ENCODE data around the gene HCN2.
"Not testable (repeated sequence)": the region's sequence is repeated elsewhere in the genome, so short reads cannot be mapped to it uniquely, and the experiment has no call there.

DNA sequence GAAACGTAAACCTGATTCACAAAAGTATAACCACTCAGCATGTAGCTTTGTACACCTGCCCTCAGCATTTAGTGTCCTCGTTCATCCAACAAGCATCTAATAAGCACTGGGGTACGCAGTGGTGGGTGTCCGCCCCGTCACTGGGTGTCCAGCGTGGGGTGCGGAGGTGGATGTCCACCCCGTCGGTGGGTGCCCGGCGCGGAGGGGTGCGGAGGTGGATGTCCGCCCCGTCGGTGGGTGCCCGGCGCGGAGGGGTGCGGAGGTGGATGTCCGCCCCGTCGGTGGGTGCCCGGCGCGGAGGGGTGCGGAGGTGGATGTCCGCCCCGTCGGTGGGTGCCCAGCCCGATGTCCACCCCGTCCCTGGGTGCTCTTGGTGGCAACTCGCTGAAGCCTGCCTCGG, 4.5 kb upstream of the HCN2 start:
- TF ChIP-seq JUND (CRISPR knock-in tag; IDR thresholded peaks at IDR 0.05); HOXA7 (CRISPR knock-in tag; IDR thresholded peaks at IDR 0.05); U2AF2 (IDR thresholded peaks at IDR 0.05; ENCODE audit: low read depth, low read length); REPIN1 (CRISPR knock-in tag; IDR thresholded peaks at IDR 0.05; ENCODE audit: borderline replicate concordance, low read depth); SMYD3 (CRISPR knock-in tag; IDR thresholded peaks at IDR 0.05); BCL6 (CRISPR knock-in tag; IDR thresholded peaks at IDR 0.05); SUZ12 (IDR thresholded peaks at IDR 0.05; ENCODE audit: low read depth, low read length): not testable (repeated sequence)
- TF ChIP-seq, protein P1, sequence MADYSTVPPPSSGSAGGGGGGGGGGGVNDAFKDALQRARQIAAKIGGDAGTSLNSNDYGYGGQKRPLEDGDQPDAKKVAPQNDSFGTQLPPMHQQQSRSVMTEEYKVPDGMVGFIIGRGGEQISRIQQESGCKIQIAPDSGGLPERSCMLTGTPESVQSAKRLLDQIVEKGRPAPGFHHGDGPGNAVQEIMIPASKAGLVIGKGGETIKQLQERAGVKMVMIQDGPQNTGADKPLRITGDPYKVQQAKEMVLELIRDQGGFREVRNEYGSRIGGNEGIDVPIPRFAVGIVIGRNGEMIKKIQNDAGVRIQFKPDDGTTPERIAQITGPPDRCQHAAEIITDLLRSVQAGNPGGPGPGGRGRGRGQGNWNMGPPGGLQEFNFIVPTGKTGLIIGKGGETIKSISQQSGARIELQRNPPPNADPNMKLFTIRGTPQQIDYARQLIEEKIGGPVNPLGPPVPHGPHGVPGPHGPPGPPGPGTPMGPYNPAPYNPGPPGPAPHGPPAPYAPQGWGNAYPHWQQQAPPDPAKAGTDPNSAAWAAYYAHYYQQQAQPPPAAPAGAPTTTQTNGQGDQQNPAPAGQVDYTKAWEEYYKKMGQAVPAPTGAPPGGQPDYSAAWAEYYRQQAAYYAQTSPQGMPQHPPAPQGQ (CRISPR knock-in tag; IDR thresholded peaks at IDR 0.05; ENCODE audit: borderline replicate concordance), result not testable (repeated sequence)
- TF ChIP-seq, protein P2, sequence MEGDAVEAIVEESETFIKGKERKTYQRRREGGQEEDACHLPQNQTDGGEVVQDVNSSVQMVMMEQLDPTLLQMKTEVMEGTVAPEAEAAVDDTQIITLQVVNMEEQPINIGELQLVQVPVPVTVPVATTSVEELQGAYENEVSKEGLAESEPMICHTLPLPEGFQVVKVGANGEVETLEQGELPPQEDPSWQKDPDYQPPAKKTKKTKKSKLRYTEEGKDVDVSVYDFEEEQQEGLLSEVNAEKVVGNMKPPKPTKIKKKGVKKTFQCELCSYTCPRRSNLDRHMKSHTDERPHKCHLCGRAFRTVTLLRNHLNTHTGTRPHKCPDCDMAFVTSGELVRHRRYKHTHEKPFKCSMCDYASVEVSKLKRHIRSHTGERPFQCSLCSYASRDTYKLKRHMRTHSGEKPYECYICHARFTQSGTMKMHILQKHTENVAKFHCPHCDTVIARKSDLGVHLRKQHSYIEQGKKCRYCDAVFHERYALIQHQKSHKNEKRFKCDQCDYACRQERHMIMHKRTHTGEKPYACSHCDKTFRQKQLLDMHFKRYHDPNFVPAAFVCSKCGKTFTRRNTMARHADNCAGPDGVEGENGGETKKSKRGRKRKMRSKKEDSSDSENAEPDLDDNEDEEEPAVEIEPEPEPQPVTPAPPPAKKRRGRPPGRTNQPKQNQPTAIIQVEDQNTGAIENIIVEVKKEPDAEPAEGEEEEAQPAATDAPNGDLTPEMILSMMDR (CRISPR knock-in tag; IDR thresholded peaks at IDR 0.05), result not testable (repeated sequence)
- TF ChIP-seq, protein P3, sequence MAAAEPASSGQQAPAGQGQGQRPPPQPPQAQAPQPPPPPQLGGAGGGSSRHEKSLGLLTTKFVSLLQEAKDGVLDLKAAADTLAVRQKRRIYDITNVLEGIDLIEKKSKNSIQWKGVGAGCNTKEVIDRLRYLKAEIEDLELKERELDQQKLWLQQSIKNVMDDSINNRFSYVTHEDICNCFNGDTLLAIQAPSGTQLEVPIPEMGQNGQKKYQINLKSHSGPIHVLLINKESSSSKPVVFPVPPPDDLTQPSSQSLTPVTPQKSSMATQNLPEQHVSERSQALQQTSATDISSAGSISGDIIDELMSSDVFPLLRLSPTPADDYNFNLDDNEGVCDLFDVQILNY (CRISPR knock-in tag; conservative IDR thresholded peaks at IDR 0.05), result not testable (repeated sequence)
- TF ChIP-seq, protein P4, sequence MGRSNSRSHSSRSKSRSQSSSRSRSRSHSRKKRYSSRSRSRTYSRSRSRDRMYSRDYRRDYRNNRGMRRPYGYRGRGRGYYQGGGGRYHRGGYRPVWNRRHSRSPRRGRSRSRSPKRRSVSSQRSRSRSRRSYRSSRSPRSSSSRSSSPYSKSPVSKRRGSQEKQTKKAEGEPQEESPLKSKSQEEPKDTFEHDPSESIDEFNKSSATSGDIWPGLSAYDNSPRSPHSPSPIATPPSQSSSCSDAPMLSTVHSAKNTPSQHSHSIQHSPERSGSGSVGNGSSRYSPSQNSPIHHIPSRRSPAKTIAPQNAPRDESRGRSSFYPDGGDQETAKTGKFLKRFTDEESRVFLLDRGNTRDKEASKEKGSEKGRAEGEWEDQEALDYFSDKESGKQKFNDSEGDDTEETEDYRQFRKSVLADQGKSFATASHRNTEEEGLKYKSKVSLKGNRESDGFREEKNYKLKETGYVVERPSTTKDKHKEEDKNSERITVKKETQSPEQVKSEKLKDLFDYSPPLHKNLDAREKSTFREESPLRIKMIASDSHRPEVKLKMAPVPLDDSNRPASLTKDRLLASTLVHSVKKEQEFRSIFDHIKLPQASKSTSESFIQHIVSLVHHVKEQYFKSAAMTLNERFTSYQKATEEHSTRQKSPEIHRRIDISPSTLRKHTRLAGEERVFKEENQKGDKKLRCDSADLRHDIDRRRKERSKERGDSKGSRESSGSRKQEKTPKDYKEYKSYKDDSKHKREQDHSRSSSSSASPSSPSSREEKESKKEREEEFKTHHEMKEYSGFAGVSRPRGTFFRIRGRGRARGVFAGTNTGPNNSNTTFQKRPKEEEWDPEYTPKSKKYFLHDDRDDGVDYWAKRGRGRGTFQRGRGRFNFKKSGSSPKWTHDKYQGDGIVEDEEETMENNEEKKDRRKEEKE (IDR thresholded peaks at IDR 0.05), result not testable (repeated sequence)

All from HepG2 (cell line).